Measurements from ENCODE around the gene ENG. TPM values are rescaled to one million over a fixed set of nuclear protein-coding genes. Genes with fewer than 3 reads are reported as not detected.

Gene ENG
- polyA plus RNA-seq, 3 donors, result 15.7 to 26.0 (median 17.9) TPM

DNA sequence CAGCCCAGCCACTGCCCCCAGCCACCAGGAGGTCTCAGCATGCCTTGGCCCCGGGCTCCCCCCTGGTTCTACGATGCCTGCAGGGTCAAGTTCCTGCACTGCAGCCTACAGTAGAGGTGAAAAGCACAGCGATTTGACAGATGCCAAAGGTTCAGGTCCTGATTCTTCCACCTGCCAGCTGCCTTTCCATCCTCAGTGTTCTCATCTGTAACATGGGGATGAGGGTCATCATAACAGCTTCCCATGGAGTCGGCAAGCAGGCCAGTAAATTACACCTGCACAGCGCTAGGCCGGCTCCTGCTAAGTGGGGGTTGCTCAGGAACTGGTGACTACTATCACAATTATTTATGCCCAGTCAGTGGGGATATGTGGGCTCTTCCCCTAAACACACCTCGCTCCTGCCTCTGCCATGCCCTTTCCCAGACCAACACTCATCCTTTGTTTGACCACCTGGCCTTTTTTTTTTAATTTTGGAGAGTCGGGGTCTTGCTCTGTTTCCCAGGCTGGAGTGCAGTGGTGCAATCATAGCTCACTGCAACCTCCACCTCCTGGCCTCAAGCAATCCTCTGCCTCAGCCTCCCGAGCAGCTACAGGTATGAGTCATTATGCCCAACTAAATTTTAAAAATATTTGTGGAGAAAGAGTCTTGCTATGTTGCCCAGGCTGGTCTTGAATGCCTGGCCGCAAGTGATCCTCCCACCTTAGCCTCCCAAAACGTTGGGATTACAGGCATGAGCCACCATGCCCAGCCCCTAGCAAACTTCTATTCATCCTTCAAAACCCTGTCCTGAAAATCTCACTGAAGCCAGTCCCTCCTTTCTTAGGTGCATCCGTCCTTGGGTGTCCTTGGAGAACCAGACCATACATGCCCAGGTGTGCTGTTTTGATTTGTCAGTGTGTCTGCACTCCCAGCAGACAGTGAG is 6.4 kb downstream of the ENG start:
- Mint-ChIP-seq H3K4me1 (peaks cover 22% of the 10 kb centered on the region), H3K27me3 (ENCODE audit: low read depth in 3 of 3) (peaks cover 0 to 3% (median 3%) of the 10 kb centered on the region in 3 donors), H3K27ac (peak overlapping the region in 2 of 7 donors; percentile 32 to 47), H3K9me3 (peaks cover 19 to 26% (median 22%) of the 10 kb centered on the region in 7 donors), H3K4me3 (no peak overlapping the region), H3K36me3 (peaks cover 26 to 32% of the 10 kb centered on the region in 2 donors)
- 67% methylated on average over 5 of the region's 12 CpGs for WGBS (ENCODE audit: insufficient coverage)
- TF ChIP-seq, protein P1, sequence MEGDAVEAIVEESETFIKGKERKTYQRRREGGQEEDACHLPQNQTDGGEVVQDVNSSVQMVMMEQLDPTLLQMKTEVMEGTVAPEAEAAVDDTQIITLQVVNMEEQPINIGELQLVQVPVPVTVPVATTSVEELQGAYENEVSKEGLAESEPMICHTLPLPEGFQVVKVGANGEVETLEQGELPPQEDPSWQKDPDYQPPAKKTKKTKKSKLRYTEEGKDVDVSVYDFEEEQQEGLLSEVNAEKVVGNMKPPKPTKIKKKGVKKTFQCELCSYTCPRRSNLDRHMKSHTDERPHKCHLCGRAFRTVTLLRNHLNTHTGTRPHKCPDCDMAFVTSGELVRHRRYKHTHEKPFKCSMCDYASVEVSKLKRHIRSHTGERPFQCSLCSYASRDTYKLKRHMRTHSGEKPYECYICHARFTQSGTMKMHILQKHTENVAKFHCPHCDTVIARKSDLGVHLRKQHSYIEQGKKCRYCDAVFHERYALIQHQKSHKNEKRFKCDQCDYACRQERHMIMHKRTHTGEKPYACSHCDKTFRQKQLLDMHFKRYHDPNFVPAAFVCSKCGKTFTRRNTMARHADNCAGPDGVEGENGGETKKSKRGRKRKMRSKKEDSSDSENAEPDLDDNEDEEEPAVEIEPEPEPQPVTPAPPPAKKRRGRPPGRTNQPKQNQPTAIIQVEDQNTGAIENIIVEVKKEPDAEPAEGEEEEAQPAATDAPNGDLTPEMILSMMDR (IDR thresholded peaks at IDR 0.05), result no peak
- Histone ChIP-seq H3K79me2 (ENCODE audit: insufficient read depth, low read length) (no peaks in the 10 kb centered on the region), H4K20me1 (ENCODE audit: insufficient read depth, low read length) (peaks cover 17% of the 10 kb centered on the region), H3K27ac (ENCODE audit: low read depth in 1 of 2, low read length in 2 of 2) (no peak overlapping the region), H3K4me3 (replicated peaks in 1 of 3; ENCODE audit: low read depth in 2 of 3, low read length in 3 of 3) (no peak overlapping the region), H2AFZ (ENCODE audit: insufficient read depth, low read depth, low read length, poor library complexity, severe bottlenecking) (no peak overlapping the region), H3K27me3 (ENCODE audit: control insufficient read depth in 2 of 2, insufficient read depth in 2 of 2, low read length in 2 of 2) (no peaks in the 10 kb centered on the region), H3K36me3 (replicated peaks in 1 of 2; ENCODE audit: control insufficient read depth in 1 of 2, insufficient read depth in 2 of 2, low read length in 2 of 2) (peaks cover under 1 to 20% of the 10 kb centered on the region in 2 donors), H3K4me1 (ENCODE audit: control insufficient read depth in 1 of 2, insufficient read depth in 2 of 2, low read length in 2 of 2) (peaks cover 7 to 11% of the 10 kb centered on the region in 2 donors), H3K4me2 (replicated peaks; ENCODE audit: extremely low read depth, low read length, poor library complexity, severe bottlenecking) (no peak overlapping the region), H3K9ac (ENCODE audit: insufficient read depth, low read length, poor library complexity, severe bottlenecking) (no peak overlapping the region), H3K9me3 (replicated peaks in 1 of 2; ENCODE audit: control insufficient read depth in 1 of 2, insufficient read depth in 1 of 2, low read length in 2 of 2) (peaks cover 15 to 24% of the 10 kb centered on the region in 2 donors)
- intact Hi-C loops (cut with micrococcal nuclease), result no loop called here
- no peak for DNase-seq

DNA sequence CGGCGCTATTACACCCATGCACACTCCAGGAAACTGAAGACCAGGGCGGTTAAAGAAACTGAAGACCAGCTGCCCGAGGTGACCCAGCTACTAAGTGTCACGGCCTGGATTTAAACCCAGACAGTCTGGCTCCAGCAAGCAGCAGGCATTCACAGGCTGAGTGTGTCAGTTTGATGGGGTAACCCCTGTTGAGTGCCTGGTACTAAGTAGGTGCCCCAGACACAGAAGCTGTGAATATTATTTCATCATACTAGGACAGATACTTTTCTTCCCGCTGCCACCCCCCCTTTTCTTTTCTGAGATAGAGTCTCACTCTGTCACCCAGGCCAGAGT is 7.3 kb downstream of the ENG start:
- Histone ChIP-seq H3K4me1 (ENCODE audit: control insufficient read depth in 1 of 2, insufficient read depth in 2 of 2, low read length in 2 of 2) (peaks cover 0 to 1% of the 10 kb centered on the region in 2 donors), H2AFZ (ENCODE audit: insufficient read depth, low read depth, low read length, poor library complexity, severe bottlenecking) (no peak overlapping the region), H3K9me3 (replicated peaks in 1 of 2; ENCODE audit: control insufficient read depth in 1 of 2, insufficient read depth in 1 of 2, low read length in 2 of 2) (peaks cover 15 to 24% of the 10 kb centered on the region in 2 donors), H3K36me3 (replicated peaks in 1 of 2; ENCODE audit: control insufficient read depth in 1 of 2, insufficient read depth in 2 of 2, low read length in 2 of 2) (peaks cover 6 to 24% of the 10 kb centered on the region in 2 donors), H3K9ac (ENCODE audit: insufficient read depth, low read length, poor library complexity, severe bottlenecking) (no peak overlapping the region), H3K4me3 (replicated peaks in 1 of 3; ENCODE audit: low read depth in 2 of 3, low read length in 3 of 3) (no peak overlapping the region), H3K27me3 (ENCODE audit: control insufficient read depth in 2 of 2, insufficient read depth in 2 of 2, low read length in 2 of 2) (no peaks in the 10 kb centered on the region), H3K79me2 (ENCODE audit: insufficient read depth, low read length) (no peaks in the 10 kb centered on the region), H3K27ac (ENCODE audit: low read depth in 1 of 2, low read length in 2 of 2) (no peak overlapping the region), H4K20me1 (ENCODE audit: insufficient read depth, low read length) (peaks cover 13% of the 10 kb centered on the region), H3K4me2 (replicated peaks; ENCODE audit: extremely low read depth, low read length, poor library complexity, severe bottlenecking) (no peak overlapping the region)
- Mint-ChIP-seq H3K9me3 (peaks cover 19 to 26% (median 22%) of the 10 kb centered on the region in 7 donors), H3K27me3 (ENCODE audit: low read depth in 3 of 3) (peaks cover 0 to 3% (median 3%) of the 10 kb centered on the region in 3 donors), H3K4me3 (no peak overlapping the region), H3K27ac (peak overlapping the region in 2 of 7 donors; percentile 32 to 42), H3K36me3 (peaks cover 23 to 33% of the 10 kb centered on the region in 2 donors), H3K4me1 (peaks cover 13% of the 10 kb centered on the region)
- TF ChIP-seq, protein P1 (IDR thresholded peaks at IDR 0.05), result no peak
- 71% methylated on average over 3 of the region's 6 CpGs for WGBS (ENCODE audit: insufficient coverage)
- DNase-seq, result peak in 1 of 3 donors; percentile 30
- intact Hi-C loops (cut with micrococcal nuclease), result no loop called here

Data from CD14-positive monocyte (primary cell).